GM18519 (cell line): ENCODE data around the gene TJAP1.
"Not testable (repeated sequence)": the region's sequence is repeated elsewhere in the genome, so short reads cannot be mapped to it uniquely, and the experiment has no call there.

Source experiments
- ATAC-seq: cut with Tn5 transposase; IDR thresholded peaks from one replicate; pipeline ENCODE4 v1.9.1; 2021; ENCODE audit warnings: mild to moderate bottlenecking, moderate library complexity; ENCODE audit not compliant: unreplicated experiment, low FRiP score

Gene TJAP1

DNA sequence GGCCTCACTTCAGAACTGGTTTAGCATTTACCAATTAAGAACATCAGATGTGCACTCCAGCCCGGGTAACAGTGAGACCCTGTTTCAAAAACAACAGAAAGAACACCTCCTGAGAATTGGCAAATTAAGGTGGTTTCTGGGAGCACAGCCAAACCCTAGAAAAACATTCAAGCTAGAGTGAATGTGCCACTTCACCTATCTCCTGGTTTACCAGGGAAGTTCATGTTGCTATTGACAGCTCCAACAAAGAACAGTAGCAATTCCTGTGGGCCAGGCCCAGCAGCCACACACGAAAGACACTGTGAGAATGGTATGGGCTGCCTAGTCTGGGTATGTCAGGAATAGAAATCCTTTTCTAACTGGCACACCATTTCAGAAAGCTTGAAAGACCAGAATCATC is 44.5 kb downstream of the TJAP1 start:
- ATAC-seq: no peak

DNA sequence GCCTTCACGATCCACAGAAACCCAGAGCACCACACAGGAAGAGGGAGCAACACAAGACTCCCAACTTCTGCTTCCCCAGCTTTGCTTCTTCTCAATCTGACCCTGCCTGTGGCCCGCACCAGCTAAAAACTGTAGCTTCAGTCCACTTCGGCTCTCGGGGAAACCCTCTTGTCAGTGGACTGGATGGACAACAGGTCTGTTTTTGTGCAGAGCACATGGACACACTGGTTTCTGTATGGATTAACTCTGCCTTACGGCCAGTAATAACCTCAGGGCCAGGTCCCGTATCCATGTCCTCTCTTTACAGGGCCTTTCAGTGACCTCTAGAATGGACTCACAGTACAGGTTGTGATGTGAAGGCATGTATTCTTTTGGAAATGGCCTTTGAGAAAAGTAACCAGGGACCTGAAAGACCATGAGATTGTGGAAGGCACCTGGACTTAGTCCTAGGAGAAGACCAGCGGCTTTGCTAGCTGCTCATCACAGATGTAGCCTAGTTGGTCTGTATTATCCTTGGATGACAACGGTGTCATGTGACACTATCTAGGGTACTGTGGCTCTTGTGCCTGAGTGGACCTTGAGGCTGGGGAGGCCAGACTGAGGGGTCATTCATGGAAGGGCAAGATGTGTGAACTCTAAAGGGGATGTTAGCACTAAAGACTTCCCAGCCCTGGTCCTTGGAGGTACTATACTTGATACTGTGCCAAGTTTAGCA is 45.3 kb downstream of the TJAP1 start:
- ATAC-seq: no peak

DNA sequence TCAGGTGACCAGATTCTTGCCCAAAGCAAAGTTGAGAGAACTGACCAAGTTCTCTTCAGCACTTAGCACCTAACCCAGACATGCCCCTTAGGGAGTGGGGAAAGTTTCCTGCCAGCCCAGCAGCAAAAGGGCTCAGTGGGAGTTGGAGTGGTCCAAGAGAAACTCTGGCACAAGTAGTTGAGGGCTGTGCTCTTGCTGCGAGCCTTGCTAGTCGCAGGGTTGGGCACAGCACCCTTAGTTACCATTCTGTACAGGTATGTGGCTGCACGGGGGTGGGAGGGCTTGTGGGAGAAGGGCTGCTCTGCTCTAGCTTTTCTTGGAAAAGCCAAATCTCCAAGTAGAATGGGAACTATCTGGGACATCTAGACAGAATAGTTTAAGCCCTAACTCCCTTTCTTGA is 45.9 kb downstream of the TJAP1 start:
- ATAC-seq: no peak

DNA sequence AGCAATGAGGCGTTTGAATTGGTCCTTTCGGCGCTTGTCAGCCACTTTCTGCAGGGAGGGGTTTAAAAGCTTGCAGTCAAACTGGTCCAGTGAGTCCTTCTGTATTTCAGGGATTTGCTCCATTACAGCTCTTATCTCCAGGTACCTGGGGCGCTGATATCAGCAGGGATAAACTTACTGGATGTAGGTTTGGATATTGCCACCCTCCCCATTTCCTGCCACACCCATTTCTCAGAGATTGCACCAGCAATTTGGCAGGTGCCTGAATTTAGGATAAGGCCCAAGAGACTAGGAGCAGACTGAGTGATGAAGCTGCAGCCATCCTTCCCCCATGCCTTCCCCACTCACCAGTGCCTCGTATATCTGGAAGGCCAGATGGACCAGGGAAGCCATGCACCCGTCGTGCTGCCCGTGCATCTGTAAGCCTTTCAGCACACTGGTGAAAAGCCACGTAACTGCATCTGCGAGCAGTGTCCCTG is 47.2 kb downstream of the TJAP1 start:
- ATAC-seq: no peak

DNA sequence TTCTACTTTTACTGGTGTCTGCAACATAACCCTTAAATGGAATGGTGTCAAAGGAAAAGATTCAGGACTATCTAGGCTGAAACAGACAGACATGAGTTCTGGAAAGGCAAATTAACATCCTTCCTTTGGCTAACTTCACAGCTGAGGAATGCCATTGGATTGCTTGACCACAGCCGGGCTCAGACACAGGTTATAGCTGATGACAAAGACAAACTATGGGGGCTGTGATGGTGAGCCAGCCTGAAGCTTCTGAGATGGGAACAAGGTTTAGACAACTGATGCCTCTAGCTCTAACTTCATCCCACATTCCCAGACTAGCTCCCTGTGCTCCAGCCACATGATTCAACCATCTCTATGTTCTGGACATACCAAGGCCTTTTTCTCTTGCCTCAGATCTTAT is 54.8 kb downstream of the TJAP1 start:
- no peak for ATAC-seq

DNA sequence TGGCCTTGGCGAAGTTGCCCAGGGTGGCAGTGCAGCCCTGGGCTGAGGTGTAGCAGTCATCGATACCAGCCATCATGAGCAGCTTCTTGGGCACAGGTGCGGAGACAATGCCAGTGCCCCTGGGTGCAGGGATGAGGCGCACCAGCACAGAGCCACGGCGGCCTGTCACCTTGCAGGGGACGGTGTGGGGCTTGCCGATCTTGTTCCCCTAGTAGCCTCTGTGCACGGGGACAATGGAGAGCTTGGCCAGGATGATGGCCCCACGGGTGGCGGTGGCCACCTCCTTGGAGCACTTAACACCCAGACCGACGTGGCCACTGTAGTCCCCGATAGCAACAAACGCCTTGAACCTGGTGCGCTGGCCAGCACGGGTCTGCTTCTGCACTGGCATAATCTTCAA is 61.6 kb downstream of the TJAP1 start:
- ATAC-seq: not testable (repeated sequence)

DNA sequence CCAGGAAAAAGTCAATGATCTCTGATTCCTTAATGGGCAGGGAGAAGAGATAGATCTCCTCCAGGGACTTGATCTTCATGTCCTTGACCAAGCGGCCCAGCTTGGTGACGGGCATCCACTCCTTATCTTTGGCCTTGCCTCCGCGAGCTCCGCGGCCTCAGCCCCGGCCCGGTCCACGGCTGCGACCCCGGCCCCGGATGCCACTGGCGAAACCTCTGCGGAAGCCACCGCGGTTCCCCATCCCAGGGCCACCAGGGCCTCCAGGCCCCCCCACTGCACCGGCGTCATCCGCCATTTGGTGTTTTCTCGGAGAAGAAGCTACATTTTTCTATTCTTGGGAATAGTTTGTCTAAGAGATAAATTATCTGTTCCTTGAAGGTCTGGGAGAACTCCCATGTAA is 62.0 kb downstream of the TJAP1 start:
- not testable (repeated sequence) for ATAC-seq

DNA sequence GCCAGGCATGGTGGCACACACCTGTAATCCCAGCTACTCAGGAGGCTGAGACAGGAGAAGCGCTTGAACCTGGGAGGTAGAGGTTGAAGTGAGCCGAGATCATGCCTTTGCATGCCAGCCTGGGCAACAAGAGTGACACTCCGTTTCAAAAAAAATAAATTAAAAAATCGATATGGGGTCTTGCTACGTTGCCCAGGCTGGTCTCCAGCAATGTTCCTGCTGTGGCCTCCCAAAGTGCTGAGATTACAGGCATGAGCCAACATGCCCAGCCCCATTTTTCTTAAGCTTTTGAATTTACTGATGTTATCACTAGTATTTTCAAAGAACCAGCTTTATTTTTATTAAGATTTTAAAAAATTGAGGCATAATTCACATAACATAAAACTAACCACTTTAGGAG is 63.1 kb downstream of the TJAP1 start:
- no peak for ATAC-seq

DNA sequence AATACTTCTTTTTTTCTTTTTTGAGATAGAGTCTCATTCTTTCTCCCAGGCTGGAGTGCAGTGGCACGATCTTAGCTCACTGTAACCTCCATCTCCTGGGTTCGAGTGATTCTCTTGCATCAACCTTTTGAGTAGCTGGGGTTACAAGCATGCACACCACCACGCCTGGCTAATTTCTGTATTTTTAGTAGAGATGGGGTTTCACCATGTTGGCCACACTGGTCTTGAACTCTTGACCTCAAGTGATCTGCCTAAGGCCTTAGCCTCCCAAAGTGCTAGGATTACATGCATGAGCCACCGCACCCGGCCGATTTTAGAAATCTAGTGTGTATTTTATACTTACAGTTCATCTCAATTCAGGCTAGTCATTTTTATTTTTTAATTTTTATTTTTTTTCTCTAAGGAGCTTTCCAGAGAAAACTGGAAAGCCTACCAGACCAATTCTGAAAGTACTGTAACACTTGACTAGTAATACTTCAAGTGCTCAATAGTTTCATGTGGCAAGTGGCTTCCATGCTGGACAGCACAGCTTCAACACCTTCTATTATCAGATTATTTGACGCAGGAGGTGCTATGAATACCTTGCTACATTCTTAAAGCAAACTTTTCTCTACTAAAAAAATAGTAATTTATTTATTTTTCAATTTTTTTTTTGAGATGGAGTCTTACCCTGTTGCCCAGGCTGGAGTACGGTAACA is 64.6 kb downstream of the TJAP1 start:
- no peak for ATAC-seq

DNA sequence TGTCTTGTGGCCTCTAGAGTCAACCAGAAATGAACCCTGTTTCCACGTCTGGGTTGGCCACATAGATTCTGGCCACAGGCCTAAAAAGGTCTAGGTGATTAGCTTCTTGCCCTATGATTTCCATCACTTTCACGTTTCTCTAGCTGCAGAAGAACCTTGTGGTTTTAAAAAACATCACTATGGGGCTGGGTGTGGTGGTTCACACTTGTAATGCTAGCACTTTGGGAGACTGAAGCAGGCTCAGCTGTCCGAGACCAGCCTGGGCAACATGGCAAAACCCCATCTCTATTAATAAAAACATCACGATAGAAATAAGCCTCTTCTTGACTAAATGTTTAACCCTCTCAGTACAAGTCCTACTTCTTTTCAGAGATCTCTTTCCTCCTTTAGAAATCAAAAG is 67.1 kb downstream of the TJAP1 start:
- ATAC-seq: no peak

DNA sequence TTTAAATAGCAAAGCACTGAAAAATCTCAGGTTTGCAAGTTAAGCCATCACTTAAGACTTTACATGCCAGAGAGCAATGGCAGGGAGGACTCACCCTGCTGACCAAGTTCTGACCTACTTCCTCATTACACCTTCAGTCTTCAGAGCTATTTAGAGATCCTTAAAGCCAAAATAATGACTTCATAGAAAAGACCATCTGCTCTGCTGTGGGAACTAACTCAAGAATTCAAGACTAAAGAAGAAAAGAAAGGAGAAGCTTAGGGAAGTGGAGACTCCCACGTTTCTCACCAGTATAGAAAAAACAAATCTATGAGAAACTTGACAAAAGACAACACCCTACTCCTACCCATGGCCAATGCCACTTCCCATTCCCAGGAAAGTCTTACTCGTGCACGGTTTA is 69.9 kb downstream of the TJAP1 start:
- ATAC-seq: no peak
